VCaP (cell line): Measurements from ENCODE around the gene PRKCB.

Source experiments
- H3K27ac ChIP-seq: fragments of 450-650 bp; 2 replicates; pipeline ENCODE4 v1.5.1; 2017
- TF ChIP-seq, protein P1 (sequence below): fragments of 450-650 bp; conservative IDR thresholded peaks from 2 replicates; pipeline ENCODE4 v1.5.1; 2017; ENCODE audit warnings: mild to moderate bottlenecking, moderate library complexity

Gene PRKCB

DNA sequence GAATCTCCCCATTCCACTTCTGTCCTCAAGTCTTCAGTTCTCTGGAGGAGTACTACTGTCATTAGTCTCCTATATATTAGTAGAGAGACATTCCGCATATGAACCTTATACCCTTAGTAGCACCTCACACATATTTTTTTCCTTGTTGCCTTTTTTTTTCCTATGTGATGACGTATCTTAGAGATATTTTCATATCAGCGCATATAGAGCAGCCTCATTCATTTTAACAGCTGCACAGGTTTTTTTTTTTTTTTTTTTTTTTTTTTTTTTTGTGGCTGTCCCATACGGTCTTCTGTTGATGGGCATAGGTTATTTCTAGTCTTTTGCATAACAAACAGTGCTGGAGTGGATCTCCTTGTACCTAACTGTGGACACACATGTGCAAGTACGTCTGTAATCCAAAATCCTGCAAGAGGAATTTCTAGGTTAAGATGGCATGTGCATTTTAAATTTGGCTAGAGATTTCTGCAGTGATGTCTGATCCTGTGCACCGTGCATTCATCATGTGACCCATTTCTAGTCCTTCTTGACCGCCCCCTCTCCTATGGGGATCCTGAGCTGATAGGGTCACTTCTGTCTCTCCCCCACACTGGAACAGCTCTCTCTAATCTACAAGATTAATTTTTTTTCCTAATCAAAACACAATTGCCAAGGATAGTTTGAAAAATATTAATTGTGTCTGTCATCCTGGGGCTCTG lies 64.8 kb downstream of the PRKCB start:
- H3K27ac ChIP-seq: no peak overlapping the region
- TF ChIP-seq, protein P1, sequence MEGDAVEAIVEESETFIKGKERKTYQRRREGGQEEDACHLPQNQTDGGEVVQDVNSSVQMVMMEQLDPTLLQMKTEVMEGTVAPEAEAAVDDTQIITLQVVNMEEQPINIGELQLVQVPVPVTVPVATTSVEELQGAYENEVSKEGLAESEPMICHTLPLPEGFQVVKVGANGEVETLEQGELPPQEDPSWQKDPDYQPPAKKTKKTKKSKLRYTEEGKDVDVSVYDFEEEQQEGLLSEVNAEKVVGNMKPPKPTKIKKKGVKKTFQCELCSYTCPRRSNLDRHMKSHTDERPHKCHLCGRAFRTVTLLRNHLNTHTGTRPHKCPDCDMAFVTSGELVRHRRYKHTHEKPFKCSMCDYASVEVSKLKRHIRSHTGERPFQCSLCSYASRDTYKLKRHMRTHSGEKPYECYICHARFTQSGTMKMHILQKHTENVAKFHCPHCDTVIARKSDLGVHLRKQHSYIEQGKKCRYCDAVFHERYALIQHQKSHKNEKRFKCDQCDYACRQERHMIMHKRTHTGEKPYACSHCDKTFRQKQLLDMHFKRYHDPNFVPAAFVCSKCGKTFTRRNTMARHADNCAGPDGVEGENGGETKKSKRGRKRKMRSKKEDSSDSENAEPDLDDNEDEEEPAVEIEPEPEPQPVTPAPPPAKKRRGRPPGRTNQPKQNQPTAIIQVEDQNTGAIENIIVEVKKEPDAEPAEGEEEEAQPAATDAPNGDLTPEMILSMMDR: no peak

DNA sequence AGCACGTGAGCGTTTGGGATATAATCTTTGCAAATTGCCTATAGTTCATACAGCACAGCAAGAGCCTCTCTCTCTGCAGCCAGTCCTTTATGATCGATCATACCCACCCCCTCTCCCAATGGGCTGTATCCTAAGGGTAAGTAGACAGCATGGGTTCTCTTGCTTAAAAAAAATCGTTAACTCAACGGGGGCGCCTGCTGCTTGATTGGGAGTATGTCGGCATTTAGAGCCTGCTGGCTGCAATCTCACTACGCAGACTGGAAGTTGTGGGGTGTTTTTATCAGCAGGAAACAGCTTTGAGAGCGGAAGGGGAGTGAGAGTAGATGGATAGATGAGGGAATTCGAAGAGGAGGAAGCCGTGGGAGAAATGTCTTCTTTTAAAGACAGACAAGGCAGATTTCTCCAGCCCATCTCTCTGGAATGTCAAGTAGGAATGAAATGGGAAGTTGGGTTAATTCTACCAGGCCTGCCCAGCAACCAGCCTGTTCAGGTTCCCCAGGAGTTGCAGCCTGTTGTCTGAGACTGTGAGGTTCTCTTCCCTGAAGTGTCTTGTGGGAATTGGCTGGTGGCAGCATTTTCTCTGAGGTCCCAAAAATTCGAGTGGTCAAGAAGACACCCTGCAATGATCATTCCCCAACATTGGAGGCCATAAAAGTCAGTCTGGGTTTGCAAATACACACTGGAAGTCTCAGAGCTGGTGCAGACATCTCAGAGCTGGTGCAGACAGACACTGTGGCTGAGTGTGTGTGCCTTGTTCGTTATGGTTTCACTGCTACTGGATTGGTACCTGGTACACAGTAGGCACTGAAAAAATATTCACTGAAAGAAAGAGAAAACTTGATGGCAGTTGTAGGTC lies 65.6 kb downstream of the PRKCB start:
- no peak overlapping the region for H3K27ac ChIP-seq
- TF ChIP-seq, protein P1: no peak

DNA sequence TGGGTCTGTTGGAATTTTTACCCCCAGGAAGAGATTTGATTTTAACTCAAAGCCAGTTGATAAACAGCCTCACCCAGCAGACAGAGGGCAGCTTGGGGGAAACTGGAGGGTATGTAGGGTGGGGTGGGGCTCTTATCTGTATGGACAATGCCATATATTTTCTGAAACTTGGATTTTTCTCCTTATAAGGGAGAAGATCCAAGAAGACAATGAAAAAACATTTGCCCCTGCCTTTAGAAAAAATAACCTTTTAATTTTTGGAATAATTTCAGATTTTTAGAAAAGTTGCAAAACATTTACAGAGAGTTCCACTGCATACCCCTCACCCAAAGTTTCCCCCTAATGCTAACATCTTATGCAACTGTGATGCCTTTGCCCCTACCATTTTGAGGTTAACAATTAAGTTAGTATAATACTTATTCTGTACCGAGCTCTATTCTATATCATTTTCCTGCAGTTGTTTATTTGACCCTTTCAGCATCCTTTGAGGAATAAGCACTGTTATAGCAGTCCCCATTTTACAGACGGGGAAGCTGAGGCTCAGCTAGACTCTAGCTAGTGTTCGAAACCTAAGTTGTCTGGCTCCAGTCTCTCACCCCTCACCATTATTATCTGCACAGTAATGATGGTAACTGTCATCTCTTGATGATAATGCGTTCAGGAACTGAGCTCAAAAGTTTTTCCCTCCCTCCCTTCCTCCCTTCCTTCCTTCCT lies 66.4 kb downstream of the PRKCB start:
- TF ChIP-seq, protein P1: no peak
- no peak overlapping the region for H3K27ac ChIP-seq

DNA sequence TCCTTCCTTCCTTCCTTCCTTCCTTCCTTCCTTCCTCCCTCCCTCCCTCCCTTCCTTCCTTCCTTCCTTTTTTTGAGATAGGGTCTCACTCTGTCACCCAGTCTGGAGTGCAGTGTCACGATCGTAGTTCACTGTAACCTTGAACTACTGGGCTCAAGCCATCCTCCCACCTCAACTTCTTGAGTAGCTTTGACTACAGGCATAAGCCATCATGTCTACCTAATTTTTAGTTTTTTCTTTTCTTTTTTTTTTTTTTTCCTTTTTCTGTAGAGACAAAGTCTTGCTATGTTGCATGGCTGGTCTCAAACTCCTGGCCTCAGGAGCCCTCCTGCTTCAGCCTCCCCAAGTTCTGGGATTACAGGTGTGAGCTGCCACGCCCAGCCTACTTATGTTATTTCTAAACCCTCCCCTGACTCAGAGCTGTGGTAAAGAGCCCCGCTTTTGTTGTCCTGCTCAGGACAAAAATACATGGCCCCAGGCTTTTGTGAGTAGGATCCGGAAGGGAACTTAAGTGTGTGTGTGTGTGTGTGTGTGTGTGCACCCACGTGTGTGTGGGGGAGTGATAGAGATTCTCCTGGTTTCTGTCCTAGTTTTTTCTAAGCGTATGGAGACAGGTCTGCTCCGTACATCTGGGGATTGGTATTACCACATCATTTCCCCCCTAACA lies 67.1 kb downstream of the PRKCB start:
- H3K27ac ChIP-seq: no peak overlapping the region
- TF ChIP-seq, protein P1: no peak

DNA sequence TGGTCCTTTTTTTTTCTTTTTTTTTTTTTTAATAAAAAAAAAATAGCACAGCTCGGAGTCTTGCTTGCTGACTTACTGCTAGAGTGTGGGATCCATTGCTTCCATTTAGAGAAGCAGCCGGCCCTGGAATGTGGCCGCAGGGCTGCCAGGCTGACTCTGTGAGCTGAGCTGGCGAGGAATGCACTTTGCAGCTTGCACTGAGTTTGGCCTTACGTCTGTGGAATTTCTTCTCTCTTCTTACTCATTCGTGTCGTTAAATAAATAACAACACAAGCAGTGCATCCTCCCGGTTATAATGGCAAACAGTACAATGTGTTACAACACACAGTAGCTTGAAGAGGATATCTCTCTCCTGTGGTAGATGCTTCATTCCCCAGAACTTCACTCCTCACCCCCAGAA lies 69.2 kb downstream of the PRKCB start:
- TF ChIP-seq, protein P1: no peak
- no peak overlapping the region for H3K27ac ChIP-seq

DNA sequence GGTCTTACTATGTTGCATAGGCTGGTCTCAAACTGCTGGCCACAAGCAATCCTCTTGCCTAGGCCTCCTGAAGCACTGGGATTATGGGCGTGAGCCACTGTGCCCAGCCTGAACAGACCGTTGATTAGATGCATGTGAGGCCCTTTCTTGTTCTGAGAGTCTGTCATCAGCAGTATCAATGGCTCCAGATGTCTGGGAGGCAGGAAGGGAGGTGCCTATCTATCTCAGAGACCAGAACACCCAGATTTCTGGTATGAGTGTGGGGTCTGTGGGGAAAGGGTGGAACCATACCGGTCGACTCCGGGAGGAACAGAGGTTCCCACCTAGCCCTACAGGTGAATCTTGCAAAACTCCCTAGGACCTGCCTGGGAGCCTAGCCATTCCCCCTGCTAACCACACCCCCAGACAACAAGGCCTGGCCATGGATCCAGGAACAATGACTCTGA lies 71.7 kb downstream of the PRKCB start:
- TF ChIP-seq, protein P1: no peak

More for the DNA sequence above, 71.7 kb downstream of the PRKCB start:
- H3K27ac ChIP-seq: no peak overlapping the region
